IMR-90 (cell line): ENCODE data around the gene INHBC. TPM values are rescaled to one million over a fixed set of nuclear protein-coding genes. Genes with fewer than 3 reads are reported as not detected.

Source experiments
- ATAC-seq: fragments of 200-7000 bp; cut with Tn5 transposase; 2 replicates; pipeline ENCODE4 v1.9.1; 2020; ENCODE audit warnings: low read depth, mild to moderate bottlenecking, moderate library complexity
- BruUV-seq: library from RNA; stranded (reverse); fragments of 400-500 nt; replicated peaks from 2 replicates; lab custom pipeline; 2021; lab: Mats Ljungman, UMichigan
- CTCF ChIA-PET: fragments of 300-600 bp; formaldehyde crosslinking; extraction: SDS; loops from one replicate; lab custom pipeline; 2021; ENCODE audit warnings: antibody characterized with exemption; lab: Yijun Ruan, JAX
- POLR2A ChIA-PET: fragments of 300-600 bp; sonication (Branson Sonifier 250); formaldehyde crosslinking; loops from one replicate; lab custom pipeline; 2022; ENCODE audit warnings: antibody characterized with exemption; ENCODE audit not compliant: unreplicated experiment; lab: Charles Lee
- DNase-seq: peaks from one replicate; pipeline ENCODE4 v3.0.0; 2013
- H2AFZ ChIP-seq: replicated peaks from 2 replicates; pipeline ENCODE3; 2013; ENCODE audit warnings: low read length, mild to moderate bottlenecking; ENCODE audit not compliant: poor library complexity
- H2AK5ac ChIP-seq: 2 replicates; pipeline ENCODE4 v1.6.1; 2013; ENCODE audit warnings: low read depth, low read length, inconsistent platforms
- H2AK9ac ChIP-seq: replicated peaks from 2 replicates; pipeline ENCODE3; 2013; ENCODE audit warnings: mild to moderate bottlenecking, low read depth, low read length, moderate library complexity; ENCODE audit not compliant: poor library complexity
- H2BK120ac ChIP-seq: 2 replicates; pipeline ENCODE4 v1.6.1; 2013; ENCODE audit warnings: low read depth, low read length, inconsistent platforms
- H2BK15ac ChIP-seq: 3 replicates; pipeline ENCODE4 v1.6.1; 2013; ENCODE audit warnings: low read depth, low read length, inconsistent platforms
- H2BK20ac ChIP-seq: 2 replicates; pipeline ENCODE4 v1.6.1; 2013; ENCODE audit warnings: low read depth, mild to moderate bottlenecking, inconsistent platforms, low read length, moderate library complexity
- H2BK5ac ChIP-seq: 2 replicates; pipeline ENCODE4 v1.6.1; 2013; ENCODE audit warnings: mild to moderate bottlenecking, low read depth, low read length, inconsistent platforms; ENCODE audit not compliant: poor library complexity, severe bottlenecking
- H3K14ac ChIP-seq: replicated peaks from 2 replicates; pipeline ENCODE4 v1.6.1; 2013; ENCODE audit warnings: low read depth, low read length, inconsistent platforms
- H3K18ac ChIP-seq: 2 replicates; pipeline ENCODE4 v1.6.1; 2013; ENCODE audit warnings: low read depth, low read length, control low read depth
- H3K23ac ChIP-seq: 2 replicates; pipeline ENCODE4 v1.6.1; 2013; ENCODE audit warnings: low read depth, low read length, inconsistent platforms
- H3K27ac ChIP-seq: 2 replicates; pipeline ENCODE4 v1.5.1; 2013; ENCODE audit warnings: mild to moderate bottlenecking, control low read depth, low read length; ENCODE audit not compliant: insufficient read depth
- H3K27me3 ChIP-seq: 2 replicates; pipeline ENCODE4 v1.6.1; 2013; ENCODE audit warnings: low read length; ENCODE audit not compliant: control insufficient read depth, insufficient read depth
- H3K36me3 ChIP-seq: 2 replicates; pipeline ENCODE4 v1.6.1; 2013; ENCODE audit warnings: low read length, mixed read lengths; ENCODE audit not compliant: control insufficient read depth, insufficient read depth
- H3K4ac ChIP-seq: 2 replicates; pipeline ENCODE4 v1.6.1; 2013; ENCODE audit warnings: low read depth, low read length, inconsistent platforms
- H3K4me1 ChIP-seq: 2 replicates; pipeline ENCODE4 v1.6.1; 2013; ENCODE audit warnings: low read length, mixed read lengths; ENCODE audit not compliant: control insufficient read depth, insufficient read depth
- H3K4me2 ChIP-seq: 2 replicates; pipeline ENCODE4 v1.6.1; 2013; ENCODE audit warnings: low read depth, mild to moderate bottlenecking, control low read depth, low read length, moderate library complexity
- H3K4me3 ChIP-seq: 2 replicates; pipeline ENCODE4 v1.5.1; 2013; ENCODE audit warnings: low read depth, mild to moderate bottlenecking, control low read depth, low read length, moderate library complexity; ENCODE audit not compliant: insufficient read depth
- H3K56ac ChIP-seq: 2 replicates; pipeline ENCODE4 v1.6.1; 2013; ENCODE audit warnings: low read length, inconsistent platforms; ENCODE audit not compliant: insufficient read depth; ENCODE audit errors: extremely low read depth
- H3K79me1 ChIP-seq, 2 experiments: 2 replicates each; pipeline ENCODE4 v1.6.1; 2013; ENCODE audit warnings: low read length in 2 of 2, inconsistent platforms in 1 of 2, low read depth in 1 of 2
- H3K9ac ChIP-seq: 2 replicates; pipeline ENCODE4 v1.6.1; 2013; ENCODE audit warnings: low read depth, low read length, control low read depth
- H3K9me1 ChIP-seq: 2 replicates; pipeline ENCODE4 v1.6.1; 2013; ENCODE audit warnings: low read length, inconsistent platforms; ENCODE audit not compliant: insufficient read depth
- H3K9me3 ChIP-seq: 2 replicates; pipeline ENCODE4 v1.6.1; 2013; ENCODE audit warnings: low read length; ENCODE audit not compliant: control insufficient read depth, insufficient read depth
- H4K20me1 ChIP-seq: 2 replicates; pipeline ENCODE4 v1.6.1; 2013; ENCODE audit warnings: low read length, inconsistent platforms; ENCODE audit not compliant: insufficient read depth
- H4K5ac ChIP-seq: 2 replicates; pipeline ENCODE4 v1.6.1; 2013; ENCODE audit warnings: mild to moderate bottlenecking, low read depth, low read length, control low read depth
- H4K8ac ChIP-seq, 2 experiments: 2 replicates each; pipeline ENCODE4 v1.6.1; 2013; ENCODE audit warnings: low read depth in 2 of 2, low read length in 2 of 2, control low read depth in 1 of 2, inconsistent platforms in 1 of 2
- H4K91ac ChIP-seq: 2 replicates; pipeline ENCODE4 v1.6.1; 2013; ENCODE audit warnings: low read depth, low read length, inconsistent platforms; ENCODE audit not compliant: insufficient read depth
- USF2 ChIP-seq: fragments of 150-350 bp; IDR thresholded peaks from 2 replicates; pipeline ENCODE4 v1.6.1; 2017; ENCODE audit warnings: mild to moderate bottlenecking, antibody characterized with exemption, low read length, low read depth
- WGBS, 2 experiments: methylation state at CpG; one replicate each; pipeline versions ENCODE4 v1.1.5 to v1.1.7; 2013; ENCODE audit warnings: missing lambda C conversion rate in 2 of 2; ENCODE audit not compliant: insufficient read length in 1 of 2; ENCODE audit errors: extremely low coverage in 2 of 2; 5-methylcytosine and 5-hydroxymethylcytosine counted together
- dilution Hi-C: fragments of 300-500 bp; cut with HindIII; formaldehyde crosslinking; loops from one replicate; pipeline ENCODE4 v1.14.3; 2018; ENCODE audit warnings: low sequenced_read_pairs; ENCODE audit not compliant: unreplicated experiment
- in situ Hi-C: fragments of 300-500 bp; cut with MboI; formaldehyde crosslinking; loops from 3 replicates; pipeline ENCODE4 v1.14.3; 2019; ENCODE audit warnings: low sequenced_read_pairs, inconsistent platforms, mixed read lengths
- intact Hi-C: fragments of 100-400 bp; cut with micrococcal nuclease; formaldehyde crosslinking; loops from 2 replicates; pipeline ENCODE4 v1.10.0; 2022
- polyA plus RNA-seq, 3 experiments: library from polyadenylated mRNA; depleted of rRNA; stranded (reverse); fragments of >200 nt; gene quantifications; 2 replicates each; pipeline ENCODE4 v1.2.3, GENCODE V29; 2012; ENCODE audit warnings: low replicate concordance in 1 of 3
- total RNA-seq: library from RNA; depleted of rRNA; stranded (reverse); fragments of >200 nt; gene quantifications from 2 replicates; pipeline ENCODE4 v1.2.3, GENCODE V29; 2012

Gene INHBC
- total and polyA plus RNA-seq, 2 of the 4 experiments (the other 2 are of a cell fraction) = 0.09 TPM; not detected in 1

DNA sequence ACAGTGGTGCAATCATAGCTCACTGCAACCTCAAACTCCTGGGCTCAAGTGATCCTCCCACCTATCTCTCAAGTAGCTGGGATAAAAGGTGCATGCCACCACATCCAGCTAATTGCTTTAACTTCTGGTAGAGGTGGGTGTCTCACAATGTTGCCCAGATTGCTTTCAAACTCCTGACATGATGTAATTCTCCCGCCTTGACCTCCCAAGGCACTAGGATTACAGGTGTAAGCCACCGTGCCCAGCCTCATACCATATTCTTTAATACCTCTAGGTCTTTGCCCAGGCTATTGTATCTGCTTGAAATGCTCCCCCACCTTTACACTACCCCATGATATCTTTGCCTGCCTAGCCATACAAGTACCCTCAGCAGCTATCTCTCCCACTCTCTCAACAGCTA lies 15.1 kb upstream of the INHBC start:
- H2BK20ac ChIP-seq = no peak overlapping the region
- no TSS peak for BruUV-seq
- no peak overlapping the region for H3K23ac ChIP-seq
- peaks cover 42 to 70% of the 10 kb centered on the region in 2 experiments for H3K79me1 ChIP-seq
- peaks cover 20% of the 10 kb centered on the region; the same call in 1 of the 2 replicates for H4K20me1 ChIP-seq
- dilution Hi-C loops = no loop called here
- H4K5ac ChIP-seq = no peak overlapping the region
- H3K27me3 ChIP-seq = no peaks in the 10 kb centered on the region
- no peak overlapping the region for H2AK9ac ChIP-seq
- H3K14ac ChIP-seq = no peak overlapping the region
- H3K4me3 ChIP-seq = no peak overlapping the region
- peaks cover 9% of the 10 kb centered on the region for H3K36me3 ChIP-seq
- H3K4ac ChIP-seq = no peak overlapping the region
- 80% methylated on average over 1 of the region's 2 CpGs; no CpG with 5 or more reads in 1 of the 2 experiments for WGBS, 2 experiments
- POLR2A ChIA-PET = no interaction called here
- no peak overlapping the region for H3K27ac ChIP-seq
- no peak overlapping the region for H3K4me2 ChIP-seq
- no peak overlapping the region for H2BK15ac ChIP-seq
- H4K91ac ChIP-seq = no peak overlapping the region
- no peak overlapping the region for H3K56ac ChIP-seq
- intact Hi-C loops = no loop called here
- H3K9me3 ChIP-seq = no peaks in the 10 kb centered on the region
- ATAC-seq (no peak), DNase-seq (no peak)
- in situ Hi-C loops = no loop called here
- H4K8ac ChIP-seq = no peak overlapping the region
- H3K9me1 ChIP-seq = peaks cover 2% of the 10 kb centered on the region; the same call in 1 of the 2 replicates
- no peak overlapping the region for H2AFZ ChIP-seq
- CTCF ChIA-PET = interaction anchor here (1.1 kb wide), 1 partner anchor 31 kb away, joined by 4 read pairs; no protein-coding TSS in a partner anchor
- H2AK5ac ChIP-seq = no peak overlapping the region
- H3K9ac ChIP-seq = no peak overlapping the region
- H3K4me1 ChIP-seq = 0 out of 2 replicates have a peak, but pooled peaks cover 2% of the 10 kb centered on the region
- H2BK120ac ChIP-seq = no peak overlapping the region
- no peak overlapping the region for H2BK5ac ChIP-seq
- TF ChIP-seq USF2 = no peak
- H3K18ac ChIP-seq = no peak overlapping the region
